ENCODE data around the gene SYT17.

The SYT17 gene

GRCh38 chr16:19228575-19228974 is 60.5 kb downstream of the SYT17 start:
- no peak for TF ChIP-seq CTCF (IDR thresholded peaks at IDR 0.05)
- intact Hi-C loops (cut with DNase I; ENCODE audit: low total_unique reads), result no loop called here
- no peaks in the 10 kb centered on the region for H3K27me3 ChIP-seq
- H3K4me3 ChIP-seq, result no peak overlapping the region
- H3K36me3 ChIP-seq, result peaks cover 0 to 36% (median 19%) of the 10 kb centered on the region in 3 donors
- DNase-seq, result no peak
- H3K9me3 ChIP-seq, result peaks cover 0 to 8% (median 0%) of the 10 kb centered on the region in 3 donors
- no peak overlapping the region for H3K27ac ChIP-seq
- H3K4me1 ChIP-seq, result no peaks in the 10 kb centered on the region

GRCh38 chr16:19230575-19230974 is 62.5 kb downstream of the SYT17 start:
- H3K9me3 ChIP-seq, result peaks cover 0 to 11% (median 9%) of the 10 kb centered on the region in 3 donors
- no peak for TF ChIP-seq CTCF (IDR thresholded peaks at IDR 0.05)
- peaks cover 0 to 23% (median 4%) of the 10 kb centered on the region in 3 donors for H3K36me3 ChIP-seq
- no peak overlapping the region for H3K27ac ChIP-seq
- no peaks in the 10 kb centered on the region for H3K27me3 ChIP-seq
- H3K4me1 ChIP-seq, result no peaks in the 10 kb centered on the region
- DNase-seq, result no peak
- intact Hi-C loops (cut with DNase I; ENCODE audit: low total_unique reads), result no loop called here
- H3K4me3 ChIP-seq, result no peak overlapping the region

DNA sequence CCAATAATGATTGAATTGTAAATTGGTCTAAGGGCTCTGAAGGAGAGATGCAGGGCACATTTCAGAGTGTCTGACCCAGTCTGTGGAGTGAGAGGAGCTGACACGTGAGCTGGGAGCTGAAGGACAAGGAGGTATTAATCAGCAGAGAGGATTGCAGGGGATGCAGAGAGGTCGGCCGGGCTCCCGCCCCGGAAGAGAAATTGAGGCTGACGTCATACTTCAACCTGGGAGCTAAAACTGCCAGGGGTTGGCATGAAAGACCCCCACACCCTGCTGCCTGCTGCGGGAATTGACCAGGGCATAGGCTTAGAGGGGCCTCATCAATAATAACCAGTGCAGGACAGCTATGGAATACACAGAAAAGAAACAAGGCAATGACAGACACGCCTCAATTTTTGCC is 63.8 kb downstream of the SYT17 start:
- no peak for TF ChIP-seq CTCF (IDR thresholded peaks at IDR 0.05)
- DNase-seq, result no peak
- Histone ChIP-seq H3K4me1 (no peaks in the 10 kb centered on the region), H3K4me3 (no peak overlapping the region), H3K36me3 (peaks cover 0 to 11% (median 0%) of the 10 kb centered on the region in 3 donors), H3K27me3 (no peaks in the 10 kb centered on the region), H3K9me3 (peaks cover 0 to 13% (median 8%) of the 10 kb centered on the region in 3 donors), H3K27ac (no peak overlapping the region)
- intact Hi-C loops (cut with DNase I; ENCODE audit: low total_unique reads), result no loop called here

DNA sequence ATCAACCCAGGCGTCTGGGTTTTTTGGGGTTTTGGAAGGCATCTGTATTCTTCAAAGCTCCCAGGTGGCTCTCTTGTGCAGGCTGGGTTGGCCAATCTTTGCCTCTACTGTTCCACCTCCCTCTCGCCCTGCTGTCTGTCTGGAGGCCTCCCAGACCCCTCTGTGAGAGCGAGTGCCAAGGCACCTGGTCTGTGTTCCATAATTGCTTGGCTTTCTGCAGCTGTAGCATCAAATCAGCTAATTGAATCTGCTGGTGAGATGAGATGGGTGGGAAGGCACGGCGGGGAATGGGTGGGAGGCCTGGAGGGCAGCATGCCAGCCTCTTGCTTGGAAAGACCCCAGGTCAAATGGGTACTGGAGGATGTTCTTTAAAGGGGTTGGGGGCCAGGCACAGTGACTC is 64.9 kb downstream of the SYT17 start:
- intact Hi-C loops (cut with DNase I; ENCODE audit: low total_unique reads), result no loop called here
- H3K4me1 ChIP-seq, result no peaks in the 10 kb centered on the region
- H3K27me3 ChIP-seq, result no peaks in the 10 kb centered on the region
- H3K27ac ChIP-seq, result no peak overlapping the region
- DNase-seq, result no peak
- no peak overlapping the region for H3K4me3 ChIP-seq
- peaks cover 0 to 13% (median 8%) of the 10 kb centered on the region in 3 donors for H3K9me3 ChIP-seq
- peaks cover 0 to 3% (median 0%) of the 10 kb centered on the region in 3 donors for H3K36me3 ChIP-seq
- no peak for TF ChIP-seq CTCF (IDR thresholded peaks at IDR 0.05)

- Histone ChIP-seq H3K4me3 (no peak overlapping the region), H3K9me3 (peaks cover 0 to 13% (median 8%) of the 10 kb centered on the region in 3 donors), H3K27ac (no peak overlapping the region), H3K27me3 (no peaks in the 10 kb centered on the region), H3K36me3 (peaks cover 0 to 3% (median 0%) of the 10 kb centered on the region in 3 donors), H3K4me1 (no peaks in the 10 kb centered on the region)
- intact Hi-C loops (cut with DNase I; ENCODE audit: low total_unique reads), result no loop called here
- DNase-seq, result no peak
- no peak for TF ChIP-seq CTCF (IDR thresholded peaks at IDR 0.05)
Observed at GRCh38 chr16:19235478-19235877, 67.4 kb downstream of the SYT17 start.

DNA sequence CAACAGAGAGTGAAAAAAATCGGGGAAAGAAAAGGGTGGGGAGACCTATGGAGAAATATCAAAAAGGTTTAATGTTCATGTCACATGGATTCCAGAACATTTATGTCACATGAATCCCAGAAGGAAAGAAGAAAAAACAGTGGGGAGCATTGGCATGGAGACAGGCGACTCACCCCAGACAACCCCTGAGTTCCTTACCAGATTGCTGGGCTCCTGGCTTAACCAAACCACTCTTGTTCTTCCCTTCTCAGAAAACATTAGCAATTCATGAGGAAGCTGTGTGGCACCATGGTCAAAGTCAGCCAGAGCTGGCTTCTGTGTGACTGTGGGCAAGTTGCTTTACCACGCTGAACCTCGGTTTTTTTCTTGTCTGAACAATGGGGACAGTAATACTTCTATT is 67.8 kb downstream of the SYT17 start:
- intact Hi-C loops (cut with DNase I; ENCODE audit: low total_unique reads), result no loop called here
- Histone ChIP-seq H3K4me3 (no peak overlapping the region), H3K27ac (no peak overlapping the region), H3K9me3 (peaks cover 0 to 13% (median 8%) of the 10 kb centered on the region in 3 donors), H3K27me3 (no peaks in the 10 kb centered on the region), H3K36me3 (peaks cover 0 to 3% (median 0%) of the 10 kb centered on the region in 3 donors), H3K4me1 (no peaks in the 10 kb centered on the region)
- no peak for DNase-seq
- no peak for TF ChIP-seq CTCF (IDR thresholded peaks at IDR 0.05)

Measured in tibial artery (tissue), 4 donors.